Trophoblast cell (in vitro differentiated cells and primary cell): ENCODE data around the gene COBLL1.
"Not testable (repeated sequence)": the region's sequence is repeated elsewhere in the genome, so short reads cannot be mapped to it uniquely, and the experiment has no call there.

Experiments
- DNase-seq, 2 donors: peaks; one replicate each; pipeline ENCODE4 v3.0.0-alpha.2; 2016
- H2AFZ ChIP-seq: 2 replicates; pipeline ENCODE4 v1.6.1; 2013; ENCODE audit warnings: low read length, moderate library complexity, mild to moderate bottlenecking; ENCODE audit not compliant: insufficient read depth, poor library complexity
- H2AK5ac ChIP-seq: 2 replicates; pipeline ENCODE4 v1.6.1; 2013; ENCODE audit warnings: mild to moderate bottlenecking, low read length
- H2BK120ac ChIP-seq: 2 replicates; pipeline ENCODE4 v1.6.1; 2013; ENCODE audit warnings: low read length, mild to moderate bottlenecking, moderate library complexity; ENCODE audit not compliant: insufficient read depth, poor library complexity
- H2BK12ac ChIP-seq: 2 replicates; pipeline ENCODE4 v1.6.1; 2013; ENCODE audit warnings: mild to moderate bottlenecking, low read length, moderate library complexity
- H2BK5ac ChIP-seq: 2 replicates; pipeline ENCODE4 v1.6.1; 2013; ENCODE audit warnings: low read length, low read depth, moderate library complexity, mild to moderate bottlenecking; ENCODE audit not compliant: poor library complexity
- H3K14ac ChIP-seq: 2 replicates; pipeline ENCODE4 v1.6.1; 2013; ENCODE audit warnings: mild to moderate bottlenecking, low read length
- H3K18ac ChIP-seq: 2 replicates; pipeline ENCODE4 v1.6.1; 2013; ENCODE audit warnings: mild to moderate bottlenecking, low read length
- H3K23ac ChIP-seq: 2 replicates; pipeline ENCODE4 v1.6.1; 2013; ENCODE audit warnings: low read length
- H3K27ac ChIP-seq: 2 replicates; pipeline ENCODE4 v1.5.1; 2013; ENCODE audit warnings: low read depth, mild to moderate bottlenecking, inconsistent platforms, low read length, moderate library complexity
- H3K27me3 ChIP-seq: 2 replicates; pipeline ENCODE4 v1.6.1; 2013; ENCODE audit warnings: inconsistent platforms, mild to moderate bottlenecking, low read length, moderate library complexity; ENCODE audit not compliant: insufficient read depth
- H3K36me3 ChIP-seq, 2 experiments: 1 replicate in 1 of 2; 2 replicates in 1 of 2; pipeline ENCODE4 v1.6.1; 2013; ENCODE audit warnings: low read length in 2 of 2, mild to moderate bottlenecking in 2 of 2, moderate library complexity in 1 of 2; ENCODE audit not compliant: insufficient read depth in 2 of 2, control insufficient read depth in 1 of 2
- H3K4ac ChIP-seq: 2 replicates; pipeline ENCODE4 v1.6.1; 2013; ENCODE audit warnings: low read depth, mild to moderate bottlenecking, low read length, moderate library complexity
- H3K4me1 ChIP-seq, 2 experiments: 1 replicate in 1 of 2; 2 replicates in 1 of 2; pipeline ENCODE4 v1.6.1; 2013; ENCODE audit warnings: low read length in 2 of 2, mild to moderate bottlenecking in 2 of 2, moderate library complexity in 1 of 2; ENCODE audit not compliant: insufficient read depth in 2 of 2, control insufficient read depth in 1 of 2
- H3K4me2 ChIP-seq: 2 replicates; pipeline ENCODE4 v1.6.1; 2013; ENCODE audit warnings: inconsistent platforms, mild to moderate bottlenecking, low read length, moderate library complexity
- H3K4me3 ChIP-seq: 2 replicates; pipeline ENCODE4 v1.5.1; 2013; ENCODE audit warnings: mild to moderate bottlenecking, low read depth, low read length, inconsistent platforms
- H3K79me1 ChIP-seq: one replicate; pipeline ENCODE4 v1.6.1; 2013; ENCODE audit warnings: low read length
- H3K79me2 ChIP-seq: 2 replicates; pipeline ENCODE4 v1.6.1; 2013; ENCODE audit warnings: low read length, mild to moderate bottlenecking; ENCODE audit not compliant: control insufficient read depth, insufficient read depth, poor library complexity
- H3K9ac ChIP-seq: 2 replicates; pipeline ENCODE4 v1.6.1; 2013; ENCODE audit warnings: mild to moderate bottlenecking, low read length
- H3K9me3 ChIP-seq: 2 replicates; pipeline ENCODE4 v1.6.1; 2013; ENCODE audit warnings: low read depth, mild to moderate bottlenecking, control low read depth, inconsistent platforms, low read length; ENCODE audit not compliant: insufficient read depth
- H4K12ac ChIP-seq: 2 replicates; pipeline ENCODE4 v1.6.1; 2013; ENCODE audit warnings: low read depth, mild to moderate bottlenecking, low read length, moderate library complexity
- H4K8ac ChIP-seq: 2 replicates; pipeline ENCODE4 v1.6.1; 2013; ENCODE audit warnings: low read depth, mild to moderate bottlenecking, low read length, moderate library complexity
- H4K91ac ChIP-seq: one replicate; pipeline ENCODE4 v1.6.1; 2013; ENCODE audit warnings: low read depth, mild to moderate bottlenecking, low read length, moderate library complexity
- WGBS: extraction: QIAGEN DNeasy Blood & Tissue Kit; methylation state at CpG from one replicate; pipeline ENCODE4 v1.1.7; 2013; ENCODE audit warnings: missing lambda C conversion rate; ENCODE audit not compliant: insufficient read length, insufficient coverage; ENCODE audit errors: extremely low coverage; 5-methylcytosine and 5-hydroxymethylcytosine counted together

COBLL1 gene

GRCh38 chr2:164763431-164763830 is 78.2 kb downstream of the COBLL1 start:
- Histone ChIP-seq H3K27me3 (no peaks in the 10 kb centered on the region), H4K91ac (no peak overlapping the region), H4K8ac (no peak overlapping the region), H3K18ac (no peak overlapping the region), H3K27ac (no peak overlapping the region), H3K23ac (no peak overlapping the region), H3K4me3 (no peak overlapping the region), H3K9me3 (no peaks in the 10 kb centered on the region), H3K14ac (no peak overlapping the region), H3K4me1 (no peaks in the 10 kb centered on the region), H3K79me2 (no peaks in the 10 kb centered on the region), H2AFZ (no peak overlapping the region), H3K79me1 (no peaks in the 10 kb centered on the region), H2AK5ac (no peak overlapping the region), H3K4me2 (no peak overlapping the region), H3K4ac (no peak overlapping the region), H2BK12ac (no peak overlapping the region), H2BK120ac (no peak overlapping the region), H2BK5ac (no peak overlapping the region), H3K9ac (no peak overlapping the region), H3K36me3 (no peaks in the 10 kb centered on the region), H4K12ac (no peak overlapping the region)
- no peak for DNase-seq
- 100% methylated on average over 1 of the region's 5 CpGs for WGBS

DNA sequence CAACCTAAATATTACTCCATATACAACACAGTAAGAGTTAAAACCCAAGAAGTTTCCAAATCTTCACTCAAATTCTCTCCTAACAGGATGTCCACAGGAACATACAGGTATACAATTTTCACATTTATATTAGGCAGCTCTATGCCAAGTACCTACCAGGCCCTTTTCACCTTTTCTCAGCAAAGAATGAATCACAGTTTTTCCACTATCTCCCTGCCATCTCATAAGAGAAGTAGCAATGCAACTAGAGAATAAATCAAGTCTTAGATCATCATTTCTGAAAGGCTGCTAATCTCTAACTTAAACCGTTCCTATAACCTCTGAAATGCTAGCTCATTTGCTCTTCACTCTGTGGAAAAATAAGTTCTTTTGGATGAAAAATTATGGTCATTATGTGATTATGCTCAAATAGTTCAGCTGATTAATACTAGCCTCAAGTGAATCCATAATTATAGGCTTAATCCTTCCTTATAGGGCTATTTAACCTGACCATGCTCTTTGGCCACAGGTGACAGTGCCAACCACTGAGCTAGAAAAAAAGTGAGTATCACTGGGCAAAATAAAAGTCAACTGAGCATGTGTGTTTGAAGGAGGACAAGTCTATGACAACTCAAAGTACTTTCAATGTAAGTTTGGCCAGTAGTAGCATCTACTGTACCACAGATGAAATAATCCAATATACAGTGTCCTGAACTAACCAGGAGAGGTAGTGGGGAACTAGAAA is 79.7 kb downstream of the COBLL1 start:
- H3K79me1 ChIP-seq = no peaks in the 10 kb centered on the region
- no peak overlapping the region for H3K14ac ChIP-seq
- no peaks in the 10 kb centered on the region for H3K36me3 ChIP-seq
- no peak overlapping the region for H2BK5ac ChIP-seq
- H3K18ac ChIP-seq = no peak overlapping the region
- H3K4me2 ChIP-seq = no peak overlapping the region
- H3K4me1 ChIP-seq = no peaks in the 10 kb centered on the region
- H4K91ac ChIP-seq = no peak overlapping the region
- no CpG with 5 or more reads among the region's 1 CpG for WGBS
- no peaks in the 10 kb centered on the region for H3K9me3 ChIP-seq
- H3K23ac ChIP-seq = no peak overlapping the region
- H3K27ac ChIP-seq = no peak overlapping the region
- H2BK120ac ChIP-seq = no peak overlapping the region
- no peak overlapping the region for H3K4me3 ChIP-seq
- no peak overlapping the region for H4K12ac ChIP-seq
- H2AK5ac ChIP-seq = no peak overlapping the region
- H3K27me3 ChIP-seq = no peaks in the 10 kb centered on the region
- no peak overlapping the region for H3K4ac ChIP-seq
- H3K79me2 ChIP-seq = no peaks in the 10 kb centered on the region
- H3K9ac ChIP-seq = no peak overlapping the region
- H4K8ac ChIP-seq = no peak overlapping the region
- DNase-seq = peak in 1 of 2 donors; percentile 60
- no peak overlapping the region for H2AFZ ChIP-seq
- H2BK12ac ChIP-seq = no peak overlapping the region

DNA sequence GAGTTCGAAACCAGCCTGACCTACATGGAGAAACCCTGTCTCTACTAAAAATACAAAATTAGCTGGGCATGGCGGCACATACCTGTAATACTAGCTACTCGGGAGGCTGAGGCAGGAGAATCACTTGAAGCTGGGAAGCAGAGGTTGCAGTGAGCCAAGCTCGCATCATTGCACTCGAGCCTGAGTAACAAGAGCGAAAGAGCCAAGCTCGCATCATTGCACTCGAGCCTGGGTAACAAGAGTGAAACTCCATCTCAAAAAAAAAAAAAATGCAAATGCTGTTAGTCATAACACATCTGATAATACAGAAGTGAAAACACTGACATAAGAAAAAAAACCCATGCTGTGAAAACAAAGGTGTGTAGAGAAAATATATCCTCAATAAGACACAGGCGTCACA is 80.4 kb downstream of the COBLL1 start:
- H4K8ac ChIP-seq, H3K14ac ChIP-seq, H2BK120ac ChIP-seq, H2BK12ac ChIP-seq, DNase-seq, H3K9me3 ChIP-seq, H3K4me2 ChIP-seq, H3K4me3 ChIP-seq, H3K9ac ChIP-seq, H2AK5ac ChIP-seq, H3K18ac ChIP-seq, H2AFZ ChIP-seq, H3K79me1 ChIP-seq, H2BK5ac ChIP-seq, H3K23ac ChIP-seq, H3K27me3 ChIP-seq, H3K27ac ChIP-seq, H4K12ac ChIP-seq, H3K4ac ChIP-seq, H3K4me1 ChIP-seq, H3K79me2 ChIP-seq, H3K36me3 ChIP-seq, H4K91ac ChIP-seq: not testable (repeated sequence)
- WGBS = no CpG with 5 or more reads among the region's 9 CpGs

- no peaks in the 10 kb centered on the region for H3K27me3 ChIP-seq
- H3K9ac ChIP-seq = no peak overlapping the region
- no peak overlapping the region for H4K12ac ChIP-seq
- H3K23ac ChIP-seq = no peak overlapping the region
- H3K79me1 ChIP-seq = no peaks in the 10 kb centered on the region
- no peak overlapping the region for H3K14ac ChIP-seq
- H2AK5ac ChIP-seq = no peak overlapping the region
- no peak overlapping the region for H2BK120ac ChIP-seq
- no peak overlapping the region for H3K4ac ChIP-seq
- no peak overlapping the region for H4K8ac ChIP-seq
- no peaks in the 10 kb centered on the region for H3K79me2 ChIP-seq
- H3K4me3 ChIP-seq = no peak overlapping the region
- H2BK5ac ChIP-seq = no peak overlapping the region
- H3K4me2 ChIP-seq = no peak overlapping the region
- H3K4me1 ChIP-seq = no peaks in the 10 kb centered on the region
- no peaks in the 10 kb centered on the region for H3K9me3 ChIP-seq
- no CpG with 5 or more reads among the region's 2 CpGs for WGBS
- H4K91ac ChIP-seq = no peak overlapping the region
- H3K27ac ChIP-seq = no peak overlapping the region
- no peak overlapping the region for H3K18ac ChIP-seq
- H2AFZ ChIP-seq = no peak overlapping the region
- H3K36me3 ChIP-seq = no peaks in the 10 kb centered on the region
- no peak overlapping the region for H2BK12ac ChIP-seq
- no peak for DNase-seq
Measured at GRCh38 chr2:164760179-164760578, 81.4 kb downstream of the COBLL1 start.
